IPS-18a (cell line): ENCODE results near the gene CCDC34.

Experiments
- H3K27ac ChIP-seq: one replicate; pipeline ENCODE4 v1.5.1; 2013; ENCODE audit warnings: low read length
- H3K27me3 ChIP-seq: one replicate; pipeline ENCODE4 v1.6.1; 2013; ENCODE audit warnings: mild to moderate bottlenecking, low read length; ENCODE audit not compliant: control insufficient read depth, insufficient read depth
- H3K36me3 ChIP-seq: one replicate; pipeline ENCODE4 v1.6.1; 2013; ENCODE audit warnings: low read depth, low read length; ENCODE audit not compliant: control insufficient read depth
- H3K4me1 ChIP-seq: one replicate; pipeline ENCODE4 v1.6.1; 2013; ENCODE audit warnings: low read depth, low read length; ENCODE audit not compliant: control insufficient read depth
- H3K4me3 ChIP-seq: one replicate; pipeline ENCODE4 v1.5.1; 2013; ENCODE audit warnings: low read length
- H3K9ac ChIP-seq: one replicate; pipeline ENCODE4 v1.6.1; 2013; ENCODE audit warnings: mild to moderate bottlenecking, low read length, moderate library complexity
- H3K9me3 ChIP-seq: one replicate; pipeline ENCODE4 v1.6.1; 2013; ENCODE audit warnings: low read depth, low read length; ENCODE audit not compliant: control insufficient read depth

Gene CCDC34

DNA sequence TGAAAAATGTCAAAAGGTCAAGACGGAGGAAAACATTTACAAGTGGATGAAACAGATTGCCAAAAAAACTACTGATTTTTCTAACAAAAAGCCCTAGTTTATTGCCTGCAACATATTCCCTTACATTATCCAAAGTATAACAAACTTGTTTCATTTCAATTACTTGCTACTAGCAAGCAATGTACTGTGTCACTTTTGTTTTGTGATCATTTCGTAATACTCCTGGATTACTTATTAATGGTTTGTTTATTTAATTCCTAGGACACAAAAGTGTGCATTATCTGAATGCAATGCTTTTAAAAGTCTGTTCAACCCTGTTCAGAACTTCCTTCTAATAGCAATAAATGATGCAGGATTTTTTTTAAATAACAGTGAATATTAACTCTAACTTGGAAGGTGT is 50.9 kb downstream of the CCDC34 start:
- Histone ChIP-seq H3K9me3 (no peaks in the 10 kb centered on the region), H3K27ac (no peak overlapping the region), H3K27me3 (no peaks in the 10 kb centered on the region), H3K9ac (no peak overlapping the region), H3K36me3 (no peaks in the 10 kb centered on the region), H3K4me1 (peaks cover under 1% of the 10 kb centered on the region), H3K4me3 (no peak overlapping the region)

DNA sequence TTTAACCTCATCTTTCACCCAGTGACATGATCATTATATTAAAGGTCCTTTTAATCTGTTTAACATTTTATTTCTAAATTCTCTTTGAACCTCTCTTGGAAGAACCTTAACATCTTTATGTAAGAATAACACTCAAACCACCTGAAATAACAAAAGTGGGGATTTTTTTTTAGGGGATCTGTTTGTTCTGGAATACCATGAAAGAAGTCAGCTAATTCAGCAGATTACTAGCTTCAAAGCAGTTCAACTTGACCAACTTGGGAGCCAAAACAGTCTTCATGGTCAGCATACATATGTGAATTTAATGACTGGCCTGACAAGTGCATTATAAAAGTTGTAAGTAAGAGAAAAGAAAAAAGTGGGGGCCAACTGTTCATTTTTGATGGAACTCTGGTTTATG is 52.3 kb downstream of the CCDC34 start:
- H3K4me3 ChIP-seq, result no peak overlapping the region
- no peak overlapping the region for H3K9ac ChIP-seq
- no peaks in the 10 kb centered on the region for H3K4me1 ChIP-seq
- H3K27ac ChIP-seq, result no peak overlapping the region
- no peaks in the 10 kb centered on the region for H3K27me3 ChIP-seq
- no peaks in the 10 kb centered on the region for H3K36me3 ChIP-seq
- no peaks in the 10 kb centered on the region for H3K9me3 ChIP-seq

DNA sequence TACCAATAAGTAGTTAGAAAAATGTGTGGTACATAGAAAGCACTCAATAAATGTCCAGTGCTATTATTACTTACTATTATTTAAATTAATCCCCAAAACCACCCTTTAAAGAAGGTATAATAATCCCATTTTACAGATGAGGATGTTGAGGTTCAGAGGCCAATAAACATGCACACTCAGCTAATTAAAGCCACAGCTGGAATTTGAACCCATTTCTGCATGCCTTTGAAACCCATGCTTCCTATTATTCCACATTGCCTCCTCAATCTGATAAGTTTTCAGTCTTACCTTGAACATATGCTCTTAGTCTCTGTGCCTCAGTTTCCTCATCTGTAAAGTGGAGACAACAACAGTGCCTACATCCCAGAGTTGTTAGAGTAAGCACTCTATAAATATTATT is 52.8 kb downstream of the CCDC34 start:
- no peaks in the 10 kb centered on the region for H3K4me1 ChIP-seq
- H3K4me3 ChIP-seq, result no peak overlapping the region
- H3K27ac ChIP-seq, result no peak overlapping the region
- no peaks in the 10 kb centered on the region for H3K36me3 ChIP-seq
- H3K9ac ChIP-seq, result no peak overlapping the region
- H3K27me3 ChIP-seq, result no peaks in the 10 kb centered on the region
- H3K9me3 ChIP-seq, result no peaks in the 10 kb centered on the region

DNA sequence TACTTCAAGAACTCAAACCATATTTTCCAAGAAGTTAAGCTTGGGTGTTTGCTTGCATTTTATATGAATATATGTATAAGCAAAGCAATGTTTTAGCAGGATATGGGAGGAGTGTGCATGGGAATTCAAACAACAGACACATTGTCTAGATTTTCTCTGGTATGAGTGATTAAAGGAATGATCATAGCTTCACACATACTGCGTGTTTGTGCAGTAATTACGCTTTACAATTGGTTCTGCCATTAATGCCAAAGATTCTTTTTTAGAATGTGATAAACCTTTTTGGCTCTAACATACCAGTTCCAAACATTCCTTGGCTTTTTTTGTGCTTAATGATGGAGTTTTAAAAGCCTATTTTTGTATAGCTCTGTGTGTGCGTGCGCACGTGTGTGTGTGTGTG is 54.0 kb downstream of the CCDC34 start:
- H3K27ac ChIP-seq, result no peak overlapping the region
- no peak overlapping the region for H3K9ac ChIP-seq
- no peaks in the 10 kb centered on the region for H3K36me3 ChIP-seq
- H3K9me3 ChIP-seq, result no peaks in the 10 kb centered on the region
- H3K4me3 ChIP-seq, result no peak overlapping the region
- no peaks in the 10 kb centered on the region for H3K27me3 ChIP-seq
- no peaks in the 10 kb centered on the region for H3K4me1 ChIP-seq

DNA sequence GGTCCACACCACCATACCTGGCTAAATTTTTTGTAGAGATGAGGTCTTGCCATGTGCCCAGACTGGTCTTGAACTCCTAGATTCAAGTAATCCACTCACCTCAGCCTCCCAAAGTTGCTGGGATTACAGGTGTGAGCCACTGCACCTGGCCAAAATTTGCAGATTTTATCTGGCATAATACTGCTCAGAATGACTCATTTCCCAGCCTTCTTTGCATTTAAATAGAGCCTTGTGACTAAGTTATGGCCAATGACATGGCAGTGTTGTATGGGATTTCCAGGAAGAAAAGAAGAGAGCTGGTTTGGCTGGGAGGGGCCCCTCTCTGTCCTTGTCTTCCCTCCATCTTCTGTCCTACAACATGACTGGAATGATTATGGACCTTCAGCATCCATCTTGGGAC is 55.8 kb downstream of the CCDC34 start:
- Histone ChIP-seq H3K9me3 (no peaks in the 10 kb centered on the region), H3K9ac (no peak overlapping the region), H3K27me3 (no peaks in the 10 kb centered on the region), H3K27ac (no peak overlapping the region), H3K4me3 (no peak overlapping the region), H3K4me1 (no peaks in the 10 kb centered on the region), H3K36me3 (no peaks in the 10 kb centered on the region)

DNA sequence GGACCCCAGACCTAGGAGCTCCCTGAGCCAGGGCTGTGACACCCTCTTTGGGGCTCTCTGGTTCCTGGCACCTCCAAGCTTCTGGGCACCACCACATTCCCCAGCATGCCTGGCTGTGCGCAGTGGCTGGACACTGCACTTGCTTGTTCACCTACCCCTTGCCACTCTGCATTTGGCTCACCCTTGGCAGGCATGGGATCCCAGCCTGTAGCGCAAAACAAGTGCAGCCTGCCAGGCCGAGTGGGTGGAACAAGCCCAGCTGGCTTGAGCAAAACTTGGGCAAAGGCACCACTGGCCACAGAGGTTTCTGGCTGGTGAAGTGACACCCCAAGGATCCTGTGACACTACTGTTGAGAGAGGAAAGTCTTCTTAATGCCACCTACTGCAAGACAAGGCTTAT is 57.3 kb downstream of the CCDC34 start:
- no peaks in the 10 kb centered on the region for H3K27me3 ChIP-seq
- no peaks in the 10 kb centered on the region for H3K4me1 ChIP-seq
- no peaks in the 10 kb centered on the region for H3K36me3 ChIP-seq
- no peak overlapping the region for H3K9ac ChIP-seq
- H3K27ac ChIP-seq, result no peak overlapping the region
- H3K9me3 ChIP-seq, result no peaks in the 10 kb centered on the region
- H3K4me3 ChIP-seq, result no peak overlapping the region

DNA sequence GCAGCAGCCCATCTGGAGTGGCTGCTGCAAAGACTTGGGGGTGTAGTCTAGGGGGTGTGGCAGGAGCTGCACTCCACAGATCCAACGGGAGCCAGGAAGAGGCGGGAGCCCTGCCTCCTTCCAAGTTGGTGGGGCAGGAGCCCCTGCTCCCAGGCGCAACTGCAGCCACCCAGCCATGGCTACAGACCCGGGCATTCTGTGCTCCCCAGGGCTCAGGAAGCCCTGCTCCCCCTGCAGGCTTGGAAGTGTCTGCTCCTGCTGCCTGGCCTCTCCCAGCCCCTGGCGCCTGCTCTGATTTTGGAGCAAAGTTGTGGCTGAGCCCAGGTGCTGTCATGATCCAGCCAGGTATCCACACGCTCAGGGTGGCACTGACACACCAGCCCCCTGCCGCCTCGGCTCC is 58.5 kb downstream of the CCDC34 start:
- Histone ChIP-seq H3K4me3 (no peak overlapping the region), H3K27ac (no peak overlapping the region), H3K27me3 (no peaks in the 10 kb centered on the region), H3K4me1 (no peaks in the 10 kb centered on the region), H3K9me3 (no peaks in the 10 kb centered on the region), H3K9ac (no peak overlapping the region), H3K36me3 (no peaks in the 10 kb centered on the region)

DNA sequence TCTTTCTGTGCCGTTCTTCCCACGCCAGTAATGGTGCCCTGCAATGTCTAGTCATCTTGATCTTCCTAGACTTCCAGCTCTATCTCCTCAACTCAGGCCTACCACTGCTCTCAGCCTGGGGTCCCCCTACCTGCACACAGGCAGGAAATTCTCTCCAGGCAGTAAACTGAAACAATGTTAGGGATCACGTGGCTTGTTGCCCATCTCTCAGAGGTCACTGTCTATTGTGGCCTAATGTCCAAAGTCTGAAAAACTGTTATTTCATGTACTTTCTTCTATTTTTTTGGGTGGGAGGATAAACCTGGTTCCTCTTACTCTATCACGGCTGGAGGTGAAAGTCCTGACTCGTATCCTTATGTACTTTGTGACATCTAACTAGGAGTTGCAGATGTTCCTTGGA is 59.1 kb downstream of the CCDC34 start:
- no peak overlapping the region for H3K4me3 ChIP-seq
- no peak overlapping the region for H3K9ac ChIP-seq
- no peak overlapping the region for H3K27ac ChIP-seq
- no peaks in the 10 kb centered on the region for H3K27me3 ChIP-seq
- H3K36me3 ChIP-seq, result no peaks in the 10 kb centered on the region
- H3K4me1 ChIP-seq, result no peaks in the 10 kb centered on the region
- H3K9me3 ChIP-seq, result no peaks in the 10 kb centered on the region

DNA sequence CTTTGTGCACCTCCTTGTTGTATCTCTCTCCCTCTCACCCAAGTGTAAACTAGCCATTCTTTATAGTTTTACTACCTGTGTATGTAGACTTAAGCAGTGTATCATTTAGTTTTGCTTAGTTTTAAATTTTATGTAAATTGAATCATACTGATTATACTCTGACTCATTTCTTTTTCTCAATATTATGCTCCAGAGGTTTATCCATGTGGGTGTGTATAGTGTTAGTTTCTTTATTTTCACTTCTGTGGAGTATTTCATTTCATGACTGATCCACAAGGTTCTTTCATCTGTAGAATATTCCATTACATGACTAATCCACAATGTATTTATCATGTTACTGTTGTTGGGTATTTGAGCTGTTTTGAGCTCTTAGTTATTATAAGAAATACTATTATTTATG is 62.0 kb downstream of the CCDC34 start:
- H3K27me3 ChIP-seq, result no peaks in the 10 kb centered on the region
- H3K27ac ChIP-seq, result no peak overlapping the region
- no peaks in the 10 kb centered on the region for H3K9me3 ChIP-seq
- H3K4me3 ChIP-seq, result no peak overlapping the region
- H3K4me1 ChIP-seq, result no peaks in the 10 kb centered on the region
- H3K36me3 ChIP-seq, result no peaks in the 10 kb centered on the region
- H3K9ac ChIP-seq, result no peak overlapping the region

DNA sequence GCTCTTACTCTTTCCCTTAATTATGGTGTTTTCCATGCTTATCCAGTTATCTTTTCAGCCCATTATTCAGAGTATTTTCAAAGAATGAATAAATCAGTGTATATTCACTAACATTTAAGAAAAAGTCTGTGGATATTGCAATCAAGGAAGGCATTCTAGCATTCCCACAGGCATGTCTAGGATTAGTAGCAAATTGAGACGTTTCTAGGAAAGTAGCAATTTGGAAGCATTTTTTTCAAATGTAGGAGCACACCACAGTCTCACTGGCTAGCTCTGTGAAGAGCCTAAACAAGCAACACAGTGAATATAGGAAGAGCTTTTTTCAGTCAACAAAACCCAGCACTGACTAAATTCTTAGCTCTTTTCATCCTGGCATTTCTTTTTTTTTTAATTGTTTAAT is 65.4 kb downstream of the CCDC34 start:
- no peaks in the 10 kb centered on the region for H3K27me3 ChIP-seq
- no peak overlapping the region for H3K27ac ChIP-seq
- H3K36me3 ChIP-seq, result no peaks in the 10 kb centered on the region
- H3K9me3 ChIP-seq, result peaks cover under 1% of the 10 kb centered on the region
- no peak overlapping the region for H3K9ac ChIP-seq
- H3K4me3 ChIP-seq, result no peak overlapping the region
- H3K4me1 ChIP-seq, result peaks cover 9% of the 10 kb centered on the region

DNA sequence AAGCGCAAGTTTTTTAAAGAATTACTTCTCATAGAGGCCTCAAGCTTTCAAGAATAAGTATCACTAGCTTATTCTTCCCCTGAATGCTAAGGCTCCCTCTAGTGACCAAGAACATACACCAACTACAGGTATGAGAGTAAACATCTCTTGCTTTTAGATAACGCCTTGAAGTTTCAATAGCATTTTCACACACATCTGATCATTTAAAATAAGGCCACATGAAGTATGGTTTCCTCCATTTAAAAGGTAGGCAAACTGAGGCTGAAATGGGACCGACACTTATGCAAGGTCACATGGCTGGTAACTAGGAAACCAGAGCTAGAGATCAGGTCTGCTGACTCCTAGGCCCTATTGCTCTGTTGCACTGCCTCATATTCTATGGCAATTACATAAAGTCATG is 66.5 kb downstream of the CCDC34 start:
- H3K4me3 ChIP-seq, result no peak overlapping the region
- H3K36me3 ChIP-seq, result no peaks in the 10 kb centered on the region
- H3K27me3 ChIP-seq, result no peaks in the 10 kb centered on the region
- peaks cover 9% of the 10 kb centered on the region for H3K4me1 ChIP-seq
- no peak overlapping the region for H3K9ac ChIP-seq
- H3K27ac ChIP-seq, result no peak overlapping the region
- H3K9me3 ChIP-seq, result peaks cover 11% of the 10 kb centered on the region

DNA sequence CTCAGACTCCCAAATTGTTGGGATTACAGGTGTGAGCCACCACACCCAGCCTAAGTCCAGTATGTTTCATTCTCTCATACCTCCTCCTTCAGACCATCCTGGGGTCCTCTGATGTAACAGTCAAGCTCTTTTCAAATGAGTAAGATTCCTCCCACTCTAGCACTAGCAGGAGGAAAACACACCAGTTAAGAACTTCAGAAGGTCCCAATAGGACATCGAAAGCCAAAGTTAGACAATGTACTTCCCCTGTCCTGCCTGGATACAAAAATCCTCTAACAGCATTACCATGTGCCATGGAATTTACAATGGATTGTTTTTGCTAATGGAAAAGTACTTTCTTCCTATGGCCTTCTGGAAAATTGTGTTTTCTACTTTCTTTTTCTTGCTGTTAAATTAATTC is 67.1 kb downstream of the CCDC34 start:
- Histone ChIP-seq H3K4me3 (no peak overlapping the region), H3K4me1 (peaks cover 9% of the 10 kb centered on the region), H3K36me3 (no peaks in the 10 kb centered on the region), H3K27ac (no peak overlapping the region), H3K27me3 (no peaks in the 10 kb centered on the region), H3K9me3 (peaks cover 15% of the 10 kb centered on the region), H3K9ac (no peak overlapping the region)

DNA sequence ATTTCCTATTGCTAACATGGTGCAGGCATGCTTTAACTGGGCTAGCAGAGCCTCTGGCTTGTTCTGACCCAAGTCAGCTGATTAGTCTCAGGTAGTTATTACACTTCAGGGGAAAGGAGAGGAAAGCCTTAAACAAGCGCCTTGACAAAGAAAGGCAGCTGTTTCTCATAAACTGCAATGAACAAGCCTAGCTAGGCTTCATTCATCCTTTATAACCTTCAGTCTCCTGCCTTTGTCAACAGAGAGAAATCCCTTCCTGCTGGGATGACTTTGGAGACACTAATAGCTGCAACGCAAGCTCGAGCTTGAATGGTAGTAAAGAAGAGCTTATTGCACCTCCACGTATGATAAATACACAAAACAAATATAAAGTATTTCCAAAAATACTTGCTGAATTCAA is 68.4 kb downstream of the CCDC34 start:
- Histone ChIP-seq H3K36me3 (no peaks in the 10 kb centered on the region), H3K9ac (no peak overlapping the region), H3K27me3 (no peaks in the 10 kb centered on the region), H3K27ac (no peak overlapping the region), H3K4me1 (peaks cover 9% of the 10 kb centered on the region), H3K4me3 (no peak overlapping the region), H3K9me3 (peaks cover 18% of the 10 kb centered on the region)
